Kidney epithelial cell (primary cell): ENCODE data around the gene NDUFS7. TPM values are rescaled to one million over a fixed set of nuclear protein-coding genes. Genes with fewer than 3 reads are reported as not detected.

Source experiments
- DNase-seq: peaks from one replicate; pipeline ENCODE4 v3.0.0-alpha.2; 2010; ENCODE audit warnings: low read depth
- H3K27me3 ChIP-seq: 2 replicates; pipeline ENCODE4 v1.6.0; 2011; ENCODE audit warnings: low read length; ENCODE audit not compliant: control insufficient read depth, insufficient read depth
- H3K36me3 ChIP-seq: 2 replicates; pipeline ENCODE4 v1.5.1; 2011; ENCODE audit warnings: low read length; ENCODE audit not compliant: control insufficient read depth, insufficient read depth
- H3K4me3 ChIP-seq: 2 replicates; pipeline ENCODE4 v1.5.1; 2011; ENCODE audit warnings: low read depth, mild to moderate bottlenecking, control low read depth, low read length
- total RNA-seq: library from RNA; depleted of rRNA; stranded (reverse); fragments of >200 nt; gene quantifications from 2 replicates; pipeline ENCODE4 v1.2.3, GENCODE V29; 2015
- TF ChIP-seq, protein P1 (sequence below): IDR thresholded peaks from 2 replicates; pipeline ENCODE4 v1.5.1; 2011; ENCODE audit warnings: mild to moderate bottlenecking, moderate library complexity, low read length, control low read depth, inconsistent platforms; ENCODE audit not compliant: insufficient read depth, poor library complexity, severe bottlenecking

Gene NDUFS7
- total RNA-seq, 1 donor from 2014 or later, result 189 TPM

DNA sequence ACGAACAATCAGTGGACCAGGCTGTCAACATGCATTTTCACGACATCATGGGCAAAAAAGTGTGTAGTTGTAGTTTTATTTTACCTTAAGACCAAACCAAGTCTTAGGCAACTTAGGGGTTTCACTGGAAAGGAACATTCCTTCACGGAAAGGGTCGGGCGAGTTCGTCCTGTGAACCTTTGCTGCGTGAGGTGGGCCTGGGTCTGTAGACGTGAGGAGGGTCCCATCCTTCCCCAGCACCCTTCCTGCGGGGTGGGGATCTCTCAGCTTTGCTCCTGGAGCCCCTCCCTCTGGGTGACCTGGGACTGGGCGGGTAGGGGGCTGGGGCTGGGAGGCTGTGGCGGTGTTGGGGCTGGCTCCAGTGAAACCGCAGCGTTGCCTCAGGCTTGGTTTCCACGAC lies 42.2 kb downstream of the NDUFS7 start:
- Histone ChIP-seq H3K4me3 (no peak overlapping the region), H3K27me3 (no peaks in the 10 kb centered on the region), H3K36me3 (peaks cover 18% of the 10 kb centered on the region)
- TF ChIP-seq, protein P1, sequence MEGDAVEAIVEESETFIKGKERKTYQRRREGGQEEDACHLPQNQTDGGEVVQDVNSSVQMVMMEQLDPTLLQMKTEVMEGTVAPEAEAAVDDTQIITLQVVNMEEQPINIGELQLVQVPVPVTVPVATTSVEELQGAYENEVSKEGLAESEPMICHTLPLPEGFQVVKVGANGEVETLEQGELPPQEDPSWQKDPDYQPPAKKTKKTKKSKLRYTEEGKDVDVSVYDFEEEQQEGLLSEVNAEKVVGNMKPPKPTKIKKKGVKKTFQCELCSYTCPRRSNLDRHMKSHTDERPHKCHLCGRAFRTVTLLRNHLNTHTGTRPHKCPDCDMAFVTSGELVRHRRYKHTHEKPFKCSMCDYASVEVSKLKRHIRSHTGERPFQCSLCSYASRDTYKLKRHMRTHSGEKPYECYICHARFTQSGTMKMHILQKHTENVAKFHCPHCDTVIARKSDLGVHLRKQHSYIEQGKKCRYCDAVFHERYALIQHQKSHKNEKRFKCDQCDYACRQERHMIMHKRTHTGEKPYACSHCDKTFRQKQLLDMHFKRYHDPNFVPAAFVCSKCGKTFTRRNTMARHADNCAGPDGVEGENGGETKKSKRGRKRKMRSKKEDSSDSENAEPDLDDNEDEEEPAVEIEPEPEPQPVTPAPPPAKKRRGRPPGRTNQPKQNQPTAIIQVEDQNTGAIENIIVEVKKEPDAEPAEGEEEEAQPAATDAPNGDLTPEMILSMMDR, result no peak
- DNase-seq, result no peak

DNA sequence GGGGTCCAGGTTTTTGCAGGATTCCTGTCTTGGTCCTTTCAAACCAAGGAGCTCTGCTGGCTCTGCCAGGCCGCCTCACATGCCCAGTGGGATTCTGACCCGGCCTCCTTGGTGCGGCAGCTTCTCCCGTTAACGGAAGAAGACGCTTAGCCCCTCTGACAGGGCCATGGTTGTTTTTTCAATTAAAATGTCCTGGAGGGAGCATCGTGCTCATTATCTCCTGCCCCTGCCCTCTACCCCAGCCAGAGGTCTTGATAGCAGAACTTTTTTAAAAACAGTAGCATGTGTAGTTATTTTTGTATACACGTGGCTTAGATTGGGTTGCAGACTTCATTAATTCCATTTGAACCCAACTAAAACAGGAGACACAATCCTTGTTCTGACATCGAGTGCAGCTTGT lies 43.0 kb downstream of the NDUFS7 start:
- TF ChIP-seq, protein P1, result no peak
- Histone ChIP-seq H3K4me3 (no peak overlapping the region), H3K27me3 (no peaks in the 10 kb centered on the region), H3K36me3 (peaks cover 17% of the 10 kb centered on the region)
- DNase-seq, result no peak

DNA sequence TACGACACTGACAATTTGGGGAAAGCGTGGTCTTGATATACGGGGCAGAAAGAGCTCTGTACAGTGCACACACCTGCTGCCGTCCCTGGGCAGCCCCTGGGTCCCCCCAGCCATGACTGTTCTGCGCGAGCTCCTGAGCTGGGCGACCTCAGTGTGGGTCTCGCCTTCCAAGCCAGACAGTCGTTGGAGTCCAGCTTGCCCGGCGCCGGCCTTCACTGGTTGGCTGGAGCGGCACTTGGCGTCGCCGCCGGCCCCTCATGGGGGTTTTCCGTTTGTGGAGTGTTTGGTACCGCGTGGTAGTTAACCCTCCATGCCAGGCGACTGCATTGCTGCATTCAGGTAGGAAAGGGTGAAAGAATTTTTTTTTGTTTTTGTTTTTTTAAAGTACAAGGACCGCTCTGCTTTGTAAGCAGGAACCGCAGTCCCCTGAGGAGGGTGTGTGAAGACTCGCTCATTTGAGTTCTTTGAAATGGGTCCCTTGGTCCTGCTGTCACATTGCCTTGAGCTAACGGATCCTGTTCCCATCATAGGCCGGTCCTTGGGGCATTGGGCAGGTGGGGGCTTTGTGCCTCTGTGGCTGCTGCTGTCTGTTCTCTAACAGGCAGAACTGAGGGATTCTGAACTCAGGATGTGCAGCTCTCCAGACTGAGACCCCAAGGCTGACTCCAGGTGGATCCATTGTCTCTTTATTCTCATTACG lies 43.7 kb downstream of the NDUFS7 start:
- TF ChIP-seq, protein P1, result no peak
- Histone ChIP-seq H3K36me3 (peaks cover 16% of the 10 kb centered on the region), H3K27me3 (no peaks in the 10 kb centered on the region), H3K4me3 (no peak overlapping the region)
- no peak for DNase-seq

DNA sequence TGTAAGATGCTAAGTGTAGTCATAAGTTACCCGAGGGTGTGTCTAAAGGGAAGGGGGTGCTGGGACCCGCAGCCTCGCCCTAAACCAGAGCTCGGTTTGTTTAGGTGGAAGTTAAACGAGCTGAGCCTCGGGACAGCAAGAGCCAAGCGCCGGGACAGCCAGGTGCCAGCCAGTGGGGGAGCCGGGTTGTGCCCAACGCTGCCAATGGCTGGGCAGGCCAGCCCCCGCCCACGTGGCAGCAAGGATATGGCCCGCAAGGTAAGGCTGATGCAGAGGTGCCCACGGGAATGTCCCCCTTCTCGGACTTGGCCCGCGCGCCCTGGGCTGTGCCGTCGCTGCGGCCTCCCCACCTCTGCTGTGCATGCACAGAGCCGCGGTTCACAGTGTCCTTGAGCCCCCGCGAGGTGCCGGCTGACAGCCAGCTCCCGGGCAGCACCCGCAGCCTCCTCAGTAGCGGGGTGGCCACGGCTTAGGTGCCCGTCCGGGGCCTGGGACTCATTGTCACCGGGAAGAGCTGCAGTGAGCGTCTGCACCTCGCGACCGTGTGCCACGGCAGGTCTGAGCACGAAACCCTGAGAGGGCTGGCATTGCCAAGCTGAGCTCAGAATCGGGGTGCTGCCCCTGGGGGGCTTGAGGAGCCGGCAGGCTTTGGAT lies 45.2 kb downstream of the NDUFS7 start:
- no peaks in the 10 kb centered on the region for H3K27me3 ChIP-seq
- no peak overlapping the region for H3K4me3 ChIP-seq
- DNase-seq, result no peak
- H3K36me3 ChIP-seq, result peaks cover 17% of the 10 kb centered on the region
- TF ChIP-seq, protein P1, result no peak

DNA sequence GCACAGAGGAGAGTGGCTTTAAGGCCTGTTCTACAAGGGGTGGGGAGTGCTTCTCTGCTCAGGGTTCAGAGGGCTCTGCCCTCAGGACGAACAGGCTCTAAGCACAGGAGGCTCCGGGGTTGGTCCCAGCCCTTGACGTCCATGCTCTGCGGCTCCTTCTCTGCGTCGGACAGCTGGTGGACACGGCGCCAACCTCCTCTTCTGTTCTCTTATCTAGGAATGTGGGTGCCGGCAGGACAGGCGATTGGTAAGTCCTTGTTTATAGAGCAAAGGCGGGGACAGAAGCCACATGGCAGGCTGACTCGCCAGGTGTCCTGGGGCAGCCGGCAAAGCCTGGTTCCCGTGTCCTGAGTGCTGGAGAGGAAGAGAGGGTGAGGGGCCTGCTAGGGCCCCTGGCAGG lies 46.0 kb downstream of the NDUFS7 start:
- no peaks in the 10 kb centered on the region for H3K27me3 ChIP-seq
- peaks cover 14% of the 10 kb centered on the region for H3K36me3 ChIP-seq
- TF ChIP-seq, protein P1, result no peak
- H3K4me3 ChIP-seq, result no peak overlapping the region
- no peak for DNase-seq
